NCI-H2081 treated with DMSO at 0.1 percent for 48 hours (cell line): Measurements from ENCODE around the gene MCRIP1.

Source experiments
- DNase-seq: peaks from one replicate; lab custom pipeline; 2025; lab: John Stamatoyannopoulos, UW

The MCRIP1 gene

DNA sequence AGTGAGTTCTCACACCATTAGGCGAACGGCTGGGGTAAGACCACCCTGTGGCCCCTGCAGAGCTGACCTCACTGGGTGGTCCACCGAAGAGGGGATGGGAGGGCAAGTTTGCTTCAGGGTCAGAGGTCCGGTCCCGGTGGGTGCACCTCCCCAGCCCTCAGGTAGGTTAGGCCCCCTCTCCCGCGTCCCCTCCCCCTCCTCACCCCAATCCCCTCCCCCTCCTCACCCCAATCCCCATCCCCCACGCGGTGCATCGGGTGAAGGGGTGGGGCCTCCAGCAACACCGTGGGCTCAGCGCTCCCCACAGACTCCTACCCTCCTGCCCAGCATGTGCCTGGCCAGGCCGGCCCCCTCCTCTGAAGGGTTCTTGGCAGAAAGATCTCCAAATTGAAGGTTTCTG is 13.4 kb downstream of the MCRIP1 start:
- DNase-seq, result no peak

DNA sequence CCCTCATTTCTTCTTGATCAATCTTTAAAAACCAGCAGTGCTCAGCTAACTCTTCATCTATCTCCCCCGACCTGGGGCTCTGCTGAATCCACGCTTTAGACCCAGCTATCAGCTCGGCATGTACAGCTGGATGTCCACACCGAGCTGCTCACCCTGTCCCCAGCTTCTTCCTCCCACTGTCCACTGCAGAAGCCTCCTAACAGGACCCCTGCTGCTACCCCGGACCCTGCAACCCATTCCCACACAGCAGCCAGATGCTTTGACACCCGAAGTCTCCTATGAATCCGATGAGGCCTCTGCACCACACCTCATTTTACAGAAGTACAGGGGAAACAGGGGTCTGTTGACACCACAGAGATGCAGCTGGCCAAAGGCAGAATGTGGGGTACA is 15.3 kb downstream of the MCRIP1 start:
- DNase-seq, result no peak

DNA sequence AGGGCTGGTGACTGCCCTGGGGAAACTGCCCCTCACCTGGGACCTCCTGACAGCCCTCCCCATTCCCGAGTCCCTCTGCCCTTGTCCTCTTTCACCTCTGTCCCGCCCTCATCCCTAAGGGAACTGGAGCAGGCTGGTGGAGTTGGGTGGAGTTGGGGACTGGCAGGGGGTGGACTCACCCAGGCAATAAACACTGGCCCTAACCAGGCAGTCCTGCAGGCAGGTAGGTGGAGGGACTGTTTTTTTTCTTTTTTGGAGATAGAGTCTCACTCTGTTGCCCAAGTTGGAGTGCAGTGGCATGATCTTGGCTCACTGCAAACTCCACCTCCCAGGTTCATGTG is 17.5 kb downstream of the MCRIP1 start:
- no peak for DNase-seq

DNA sequence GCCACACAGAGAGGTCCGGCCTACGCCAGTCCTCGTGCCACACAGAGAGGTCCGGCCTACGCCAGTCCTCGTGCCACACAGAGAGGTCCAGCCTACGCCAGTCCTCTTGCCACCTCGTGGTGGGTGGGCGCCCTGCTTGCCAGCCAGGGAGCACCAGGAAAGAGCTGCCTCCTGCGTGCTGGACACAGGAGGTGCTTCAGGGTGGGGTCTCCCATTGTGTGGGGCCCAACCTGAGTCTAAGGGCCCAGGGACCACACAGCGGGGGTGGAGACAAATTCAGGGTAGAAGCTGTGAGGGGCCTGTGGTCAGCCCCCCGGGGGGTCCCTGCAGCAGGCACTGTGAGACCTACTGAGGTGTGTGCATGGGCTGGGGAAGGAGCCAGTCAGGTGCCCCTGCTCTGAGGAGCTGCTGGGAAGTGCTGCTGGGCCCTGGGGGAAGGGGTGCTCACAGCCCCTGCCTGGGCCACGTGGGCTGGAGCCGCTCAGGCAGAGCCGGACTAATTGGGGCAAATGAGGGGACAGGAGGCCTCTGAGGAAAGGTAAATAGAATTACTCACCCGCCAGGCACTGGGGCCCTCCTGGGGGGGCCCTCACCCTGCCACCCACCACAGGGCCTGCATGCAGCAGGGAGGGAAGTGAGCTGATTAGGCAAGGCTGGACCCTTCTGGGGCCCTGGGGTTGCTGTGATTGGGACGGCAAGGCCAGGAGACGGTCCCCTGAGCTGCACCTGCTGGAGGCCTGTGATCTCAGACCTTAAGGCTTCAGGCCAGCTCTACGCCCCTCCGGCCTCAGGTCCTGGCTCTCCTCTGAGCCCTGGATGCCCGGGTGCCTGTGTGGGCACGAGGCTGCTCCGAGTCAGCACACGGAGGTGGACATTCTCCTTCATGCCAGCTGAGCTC is 18.1 kb downstream of the MCRIP1 start:
- peak; percentile 46 for DNase-seq

DNA sequence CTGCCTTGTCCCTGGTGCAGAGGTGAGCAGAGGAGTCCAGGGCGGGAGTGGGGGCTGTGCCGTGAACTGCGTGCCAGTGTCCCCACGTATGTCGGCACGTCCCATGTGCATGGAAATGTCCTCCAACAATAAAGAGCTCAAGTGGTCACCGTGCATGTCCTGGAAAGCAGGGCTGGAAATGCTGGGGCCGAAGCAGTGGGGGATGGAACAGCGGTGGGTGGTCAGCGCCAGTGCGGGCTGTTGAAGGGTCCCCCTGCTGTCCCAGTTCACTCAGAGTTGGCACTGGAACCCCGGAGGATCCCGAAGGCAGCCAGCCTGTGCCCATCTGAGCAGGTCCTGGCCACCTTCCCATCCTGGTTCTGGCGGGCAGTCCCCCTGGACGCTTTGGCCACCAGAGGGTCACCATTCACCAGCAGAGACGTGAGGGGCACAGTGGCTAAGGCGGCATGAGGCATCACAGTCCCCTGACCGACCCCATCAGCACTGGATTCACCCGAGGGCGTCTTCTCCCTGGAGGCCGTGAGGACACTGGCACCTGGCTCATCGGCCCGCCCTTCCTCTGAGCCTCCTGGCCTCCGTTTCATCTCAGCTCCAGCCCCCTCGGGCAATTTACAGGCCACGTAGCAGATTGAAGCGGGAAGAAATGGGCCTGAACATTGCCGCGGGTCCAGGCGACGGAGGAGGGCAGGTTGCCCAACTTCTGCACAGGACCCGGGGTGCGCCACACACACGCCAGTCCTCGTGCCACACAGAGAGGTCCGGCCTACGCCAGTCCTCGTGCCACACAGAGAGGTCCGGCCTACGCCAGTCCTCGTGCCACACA is 19.0 kb downstream of the MCRIP1 start:
- DNase-seq, result no peak

DNA sequence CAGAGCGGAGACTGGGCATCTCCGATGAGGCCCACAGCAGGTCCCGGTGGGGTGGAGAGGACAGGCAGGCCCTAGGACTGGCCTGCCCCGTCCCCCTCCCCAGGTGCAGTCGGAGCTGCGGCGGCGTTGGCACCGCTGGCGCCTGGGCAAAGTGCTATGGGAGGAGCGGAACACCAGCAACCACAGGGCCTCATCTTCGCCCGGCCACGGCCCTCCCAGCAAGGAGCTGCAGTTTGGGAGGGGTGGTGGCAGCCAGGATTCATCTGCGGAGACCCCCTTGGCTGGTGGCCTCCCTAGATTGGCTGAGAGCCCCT is 19.8 kb downstream of the MCRIP1 start:
- DNase-seq, result no peak

DNA sequence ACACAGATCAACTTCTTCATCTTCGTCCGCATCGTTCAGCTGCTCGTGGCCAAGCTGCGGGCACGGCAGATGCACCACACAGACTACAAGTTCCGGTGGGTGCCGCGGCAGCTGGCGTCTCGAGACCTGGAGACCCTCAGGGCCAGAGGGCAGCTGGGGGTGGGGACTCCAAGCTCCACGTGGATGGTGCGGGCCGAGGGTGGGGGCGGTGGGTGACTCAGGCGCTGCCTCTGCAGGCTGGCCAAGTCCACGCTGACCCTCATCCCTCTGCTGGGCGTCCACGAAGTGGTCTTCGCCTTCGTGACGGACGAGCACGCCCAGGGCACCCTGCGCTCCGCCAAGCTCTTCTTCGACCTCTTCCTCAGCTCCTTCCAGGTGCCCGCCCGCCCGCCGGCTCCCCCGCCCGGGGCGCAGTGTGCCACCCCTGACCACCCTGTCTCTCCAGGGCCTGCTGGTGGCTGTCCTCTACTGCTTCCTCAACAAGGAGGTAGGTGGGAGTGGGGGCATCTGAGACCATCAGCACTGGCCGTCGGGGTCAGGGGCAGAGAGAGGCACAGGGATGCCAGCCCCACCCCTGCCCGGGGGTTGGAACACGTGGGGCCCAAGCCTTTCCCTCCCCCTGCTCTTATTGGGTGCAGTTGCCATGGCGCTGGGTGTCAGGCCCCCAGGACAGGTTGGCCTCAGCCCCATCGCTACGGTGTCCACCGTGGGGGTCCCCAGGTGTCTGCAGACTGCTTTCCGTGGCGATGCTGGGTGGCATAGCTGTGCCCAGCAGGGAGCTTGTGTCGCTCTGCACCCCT is 20.3 kb downstream of the MCRIP1 start:
- no peak for DNase-seq

DNA sequence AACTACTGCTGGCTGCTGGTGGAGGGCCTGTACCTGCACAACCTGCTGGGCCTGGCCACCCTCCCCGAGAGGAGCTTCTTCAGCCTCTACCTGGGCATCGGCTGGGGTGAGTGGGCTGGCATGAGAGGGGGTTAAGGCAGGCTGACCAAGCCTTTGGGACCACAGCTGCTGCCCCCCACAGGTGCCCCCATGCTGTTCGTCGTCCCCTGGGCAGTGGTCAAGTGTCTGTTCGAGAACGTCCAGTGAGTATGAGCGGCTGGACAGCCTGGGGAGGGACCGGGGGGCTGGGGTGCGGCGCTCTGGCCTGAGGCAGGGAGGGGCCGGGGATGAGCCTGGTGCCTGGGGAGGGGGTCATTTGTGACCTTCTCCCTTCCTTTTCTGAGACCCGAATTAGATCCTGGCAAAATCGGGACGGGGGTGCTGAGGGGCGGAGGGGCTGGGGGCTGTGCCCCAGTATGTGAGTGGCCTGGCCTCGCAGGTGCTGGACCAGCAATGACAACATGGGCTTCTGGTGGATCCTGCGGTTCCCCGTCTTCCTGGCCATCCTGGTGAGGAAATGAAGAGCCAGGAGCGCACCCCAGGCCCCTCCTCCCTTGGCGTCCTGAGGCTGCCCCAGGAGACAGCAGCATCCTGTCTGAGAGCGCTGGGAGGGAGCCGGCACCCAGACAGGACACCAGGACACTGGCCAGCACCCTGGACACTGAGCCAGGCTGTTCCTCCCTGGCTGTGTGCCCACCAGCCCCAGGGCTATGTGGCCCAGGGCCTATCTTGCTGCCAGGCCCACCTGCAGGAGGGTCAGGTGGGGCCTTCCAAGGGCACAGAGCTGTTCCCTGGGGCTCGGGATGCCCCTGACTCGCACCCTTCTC is 21.2 kb downstream of the MCRIP1 start:
- DNase-seq, result no peak

DNA sequence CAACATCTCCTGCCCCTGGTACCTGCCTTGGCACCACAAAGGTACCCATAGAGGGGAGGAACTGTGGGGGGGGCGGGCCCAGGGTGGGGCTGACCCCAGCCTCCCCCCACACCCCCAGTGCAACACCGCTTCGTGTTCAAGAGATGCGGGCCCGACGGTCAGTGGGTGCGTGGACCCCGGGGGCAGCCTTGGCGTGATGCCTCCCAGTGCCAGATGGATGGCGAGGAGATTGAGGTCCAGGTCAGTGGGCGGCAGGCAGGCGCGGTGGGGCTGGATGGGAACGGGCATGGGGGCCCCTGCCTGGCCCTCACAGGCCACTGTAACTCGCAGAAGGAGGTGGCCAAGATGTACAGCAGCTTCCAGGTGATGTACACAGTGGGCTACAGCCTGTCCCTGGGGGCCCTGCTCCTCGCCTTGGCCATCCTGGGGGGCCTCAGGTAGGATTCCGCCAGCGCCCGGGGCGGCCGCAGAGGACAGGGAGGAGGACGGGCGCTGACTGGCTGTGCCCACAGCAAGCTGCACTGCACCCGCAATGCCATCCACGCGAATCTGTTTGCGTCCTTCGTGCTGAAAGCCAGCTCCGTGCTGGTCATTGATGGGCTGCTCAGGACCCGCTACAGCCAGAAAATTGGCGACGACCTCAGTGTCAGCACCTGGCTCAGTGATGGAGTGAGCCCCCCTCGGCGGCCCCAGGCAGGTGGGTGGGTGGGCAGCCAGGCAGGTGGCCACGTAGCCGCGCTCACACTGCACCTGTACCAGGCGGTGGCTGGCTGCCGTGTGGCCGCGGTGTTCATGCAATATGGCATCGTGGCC is 22.0 kb downstream of the MCRIP1 start:
- no peak for DNase-seq

DNA sequence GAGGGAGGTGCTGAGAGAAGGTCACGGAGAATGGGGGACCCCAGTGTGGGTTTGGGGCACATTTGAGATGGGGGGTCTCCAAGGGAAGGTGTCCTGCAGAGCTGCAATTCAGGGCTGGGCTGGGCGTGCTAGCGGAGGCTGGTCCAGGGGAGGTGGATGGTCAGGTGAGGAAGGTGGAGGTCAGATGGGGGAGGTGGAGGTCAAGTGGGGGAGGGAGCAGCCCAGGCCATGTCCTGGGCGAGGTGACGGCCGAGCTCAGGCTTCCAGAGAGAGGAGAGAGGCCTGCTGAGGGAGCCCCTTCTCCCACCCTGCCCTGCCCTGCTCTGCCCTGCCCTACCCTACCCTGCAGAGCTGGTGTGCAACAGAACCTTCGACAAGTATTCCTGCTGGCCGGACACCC is 22.6 kb downstream of the MCRIP1 start:
- DNase-seq, result no peak

DNA sequence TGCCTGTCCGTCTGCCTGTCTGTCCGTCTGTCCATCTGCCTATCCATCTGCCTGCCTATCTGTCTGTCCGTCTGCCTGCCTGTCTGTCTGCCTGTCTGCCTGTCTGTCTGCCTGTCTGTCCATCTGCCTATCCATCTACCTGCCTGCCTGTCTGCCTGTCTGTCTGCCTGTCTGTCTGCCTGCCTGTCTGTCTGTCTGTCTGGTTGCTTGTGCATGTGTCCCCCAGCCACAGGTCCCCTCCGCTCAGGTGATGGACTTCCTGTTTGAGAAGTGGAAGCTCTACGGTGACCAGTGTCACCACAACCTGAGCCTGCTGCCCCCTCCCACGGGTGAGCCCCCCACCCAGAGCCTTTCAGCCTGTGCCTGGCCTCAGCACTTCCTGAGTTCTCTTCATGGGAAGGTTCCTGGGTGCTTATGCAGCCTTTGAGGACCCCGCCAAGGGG is 23.5 kb downstream of the MCRIP1 start:
- no peak for DNase-seq

DNA sequence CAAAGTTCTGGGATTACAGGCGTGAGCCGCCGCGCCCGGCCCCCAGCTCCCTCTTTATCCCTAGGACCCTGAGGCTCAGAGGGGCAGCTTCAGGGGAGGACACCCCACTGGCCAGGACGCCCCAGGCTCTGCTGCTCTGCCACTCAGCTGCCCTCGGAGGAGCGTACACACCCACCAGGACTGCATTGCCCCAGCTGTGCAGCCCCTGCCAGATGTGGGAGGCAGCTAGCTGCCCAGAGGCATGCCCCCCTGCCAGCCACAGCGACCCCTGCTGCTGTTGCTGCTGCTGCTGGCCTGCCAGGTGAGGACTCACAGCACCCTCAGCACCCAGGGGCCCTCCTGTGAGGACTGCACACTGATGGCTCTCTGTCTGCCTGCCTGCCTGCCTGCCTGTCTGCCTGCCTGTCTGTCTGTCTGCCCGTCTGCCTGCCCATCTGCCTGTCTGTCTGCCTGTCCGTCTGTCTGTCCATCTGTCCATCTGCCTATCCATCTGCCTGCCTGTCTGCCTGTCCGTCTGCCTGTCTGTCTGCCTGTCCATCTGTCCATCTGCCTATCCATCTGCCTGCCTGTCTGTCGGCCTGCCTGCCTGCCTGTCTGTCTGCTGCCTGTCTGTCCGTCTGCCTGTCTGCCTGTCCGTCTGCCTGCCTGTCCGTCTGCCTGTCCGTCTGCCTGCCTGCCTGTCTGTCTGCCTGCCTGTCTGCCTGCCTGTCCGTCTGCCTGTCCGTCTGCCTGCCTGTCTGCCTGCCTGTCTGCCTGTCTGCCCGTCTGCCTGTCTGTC is 24.1 kb downstream of the MCRIP1 start:
- DNase-seq, result no peak

DNA sequence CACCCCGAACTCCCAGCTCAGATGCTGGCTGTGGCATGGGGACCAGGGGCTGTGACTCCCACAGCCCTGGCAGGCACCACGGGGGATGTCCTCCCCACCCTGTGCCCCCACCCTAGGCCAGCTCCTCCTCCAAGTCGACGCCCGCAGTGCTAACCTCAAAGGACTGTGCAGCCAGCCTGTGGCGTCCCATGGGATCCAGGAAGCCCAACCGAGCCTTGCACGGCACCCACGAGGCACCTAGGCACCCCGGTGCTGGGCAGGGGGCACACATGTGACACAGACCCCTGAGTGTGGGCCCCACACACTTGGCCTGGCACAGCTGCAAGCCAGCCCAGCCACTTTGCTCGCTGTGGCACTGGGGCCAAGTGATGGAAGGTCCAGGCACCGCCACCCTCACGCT is 25.3 kb downstream of the MCRIP1 start:
- no peak for DNase-seq

DNA sequence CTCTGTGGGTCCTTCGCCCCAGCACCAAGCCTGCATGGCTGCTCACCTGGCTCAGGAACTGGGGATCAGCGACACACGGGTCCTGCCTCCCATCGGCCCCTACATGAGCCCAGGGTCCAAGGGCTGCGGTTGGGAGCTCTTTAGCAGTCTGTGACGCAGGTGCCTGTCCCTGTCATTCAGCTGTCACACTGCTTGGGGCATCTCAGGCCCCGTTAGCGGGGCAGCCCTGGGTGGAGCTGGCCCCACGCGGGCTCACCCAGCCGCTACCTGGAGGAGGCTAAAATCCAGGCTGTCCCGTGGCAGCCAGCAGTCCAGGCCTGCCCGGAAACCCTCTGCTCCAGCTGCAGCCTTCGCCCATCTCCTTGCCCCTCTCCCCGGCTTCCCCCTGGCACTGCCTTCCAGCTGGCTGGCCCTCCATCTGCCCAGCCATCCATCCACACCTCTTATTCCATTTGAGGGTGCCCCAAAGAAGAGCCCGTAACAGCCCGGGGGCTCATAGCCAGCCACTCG is 25.8 kb downstream of the MCRIP1 start:
- no peak for DNase-seq

DNA sequence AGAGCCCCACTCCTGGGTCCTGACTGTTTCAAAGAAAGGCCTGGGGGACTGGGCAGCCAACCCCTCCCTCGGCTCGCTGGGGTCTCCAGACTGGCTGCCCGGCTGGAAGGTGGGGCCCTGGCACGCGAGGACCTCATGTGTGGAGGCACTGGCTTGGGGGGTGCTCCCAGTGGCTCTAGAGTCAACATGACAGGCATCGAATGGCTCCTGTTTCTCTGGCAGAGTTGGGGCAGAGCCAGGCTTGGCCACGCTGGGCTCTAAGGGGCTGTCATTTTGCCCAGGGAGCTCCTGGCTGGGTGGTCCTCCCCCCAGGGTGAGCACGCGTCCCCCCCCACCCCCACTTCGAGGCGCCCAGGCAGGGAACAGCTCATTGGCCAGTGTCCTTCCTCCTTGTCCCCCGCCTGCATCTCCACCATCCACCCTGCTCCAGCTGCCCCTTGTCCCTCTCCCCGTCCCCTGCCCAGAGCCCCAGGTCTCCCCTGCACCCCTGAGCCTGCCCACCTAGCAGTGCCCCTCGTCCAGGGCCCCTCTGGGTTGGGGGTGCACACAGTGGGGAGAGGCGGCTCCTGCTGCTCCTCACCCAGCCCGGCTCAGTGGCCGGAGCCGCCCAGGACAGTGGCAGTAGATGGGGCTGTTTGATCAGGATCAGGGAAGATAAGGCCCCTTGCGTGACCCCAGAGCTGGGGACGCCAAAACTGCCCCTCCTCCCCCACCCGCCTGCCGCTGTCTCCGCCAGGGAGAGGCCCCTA is 26.5 kb downstream of the MCRIP1 start:
- no peak for DNase-seq

DNA sequence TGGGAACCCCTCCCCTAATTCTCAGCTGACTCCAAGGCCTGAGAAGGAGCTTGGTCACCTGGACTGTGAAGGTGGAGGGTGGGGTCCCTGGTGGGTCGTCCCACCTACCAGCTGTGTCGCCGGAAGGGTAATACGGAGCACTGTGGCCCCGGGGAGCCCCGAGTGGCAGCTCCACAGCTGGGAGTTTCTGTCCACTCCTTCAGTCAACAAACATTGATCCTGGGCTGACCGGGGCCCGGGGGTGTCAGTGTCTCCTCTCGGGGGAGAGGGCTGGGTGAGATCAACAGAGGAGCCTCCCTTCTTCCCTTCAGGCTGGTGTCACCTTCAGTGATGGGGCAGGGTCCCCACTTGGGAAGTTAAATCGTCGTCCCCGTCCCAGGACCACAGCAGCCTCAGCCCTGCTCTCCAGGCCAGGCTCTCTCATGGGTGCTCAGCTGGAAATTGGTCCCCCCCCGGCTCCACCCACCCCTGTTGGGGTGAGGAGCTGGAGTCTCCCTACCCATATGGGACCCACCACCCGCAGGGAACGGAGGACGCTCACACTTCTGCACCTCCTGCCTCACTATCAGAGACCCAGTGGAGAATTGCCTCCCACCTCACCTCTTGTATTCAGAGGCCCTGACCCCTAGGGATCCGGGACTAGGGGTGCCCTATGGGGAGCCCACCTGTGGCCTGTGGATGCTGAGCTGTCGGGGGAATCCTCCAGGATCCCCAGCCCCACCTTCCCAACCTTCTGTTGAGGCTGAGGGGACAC is 27.2 kb downstream of the MCRIP1 start:
- no peak for DNase-seq

DNA sequence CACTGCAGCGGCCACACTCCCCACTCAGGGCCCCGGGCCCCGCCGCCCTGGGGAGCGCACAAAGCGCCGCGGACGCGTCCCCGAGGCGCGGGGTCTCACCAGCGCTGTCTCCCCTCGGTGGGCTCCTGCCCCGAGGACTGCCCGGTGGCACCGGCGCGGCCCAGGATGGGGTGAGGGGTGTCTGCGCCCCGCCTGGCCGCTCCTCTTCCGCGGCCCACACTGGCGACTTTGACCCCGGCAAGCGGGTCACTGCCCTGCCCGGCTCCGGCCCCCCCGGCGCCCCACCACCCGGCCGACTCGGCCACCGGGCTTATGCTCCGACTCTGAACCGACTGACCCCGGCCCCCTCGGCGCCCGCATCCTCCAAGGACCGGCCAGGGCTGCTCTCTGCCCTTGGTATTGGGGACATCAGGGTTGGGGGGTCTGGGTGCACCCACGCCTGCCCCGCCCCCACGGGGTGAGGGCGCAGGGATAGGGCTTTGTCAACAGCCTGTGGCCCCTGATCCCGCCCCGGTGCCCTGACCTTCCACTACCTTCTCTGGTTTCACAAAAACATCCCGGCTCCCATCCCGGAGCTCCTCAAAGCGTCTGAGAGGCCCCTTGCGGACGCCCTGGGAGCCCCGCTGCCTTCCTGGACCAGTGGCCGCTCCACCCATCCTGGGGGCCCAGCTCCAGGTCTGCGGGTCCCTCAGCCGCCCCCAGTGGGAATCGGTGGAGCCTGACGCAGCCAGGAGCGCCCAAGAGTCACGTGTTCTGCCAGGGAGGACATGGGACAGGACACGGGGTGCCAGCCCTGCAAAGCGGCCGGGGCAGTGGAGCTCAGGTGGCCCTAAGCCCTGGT is 28.3 kb downstream of the MCRIP1 start:
- no peak for DNase-seq
